Stimulated activated CD4-positive, alpha-beta T cell treated with anti-CD3 and anti-CD28 coated beads, Interleukin-12 subunit alpha, Interleukin-12 subunit beta, amount 100 ng/mL, for 4 hours (primary cell): ENCODE data around the gene RTN4IP1.

Experiments
- DNase-seq: peaks from one replicate; pipeline ENCODE4 v3.0.0-alpha.2; 2020

The RTN4IP1 gene, protein sequence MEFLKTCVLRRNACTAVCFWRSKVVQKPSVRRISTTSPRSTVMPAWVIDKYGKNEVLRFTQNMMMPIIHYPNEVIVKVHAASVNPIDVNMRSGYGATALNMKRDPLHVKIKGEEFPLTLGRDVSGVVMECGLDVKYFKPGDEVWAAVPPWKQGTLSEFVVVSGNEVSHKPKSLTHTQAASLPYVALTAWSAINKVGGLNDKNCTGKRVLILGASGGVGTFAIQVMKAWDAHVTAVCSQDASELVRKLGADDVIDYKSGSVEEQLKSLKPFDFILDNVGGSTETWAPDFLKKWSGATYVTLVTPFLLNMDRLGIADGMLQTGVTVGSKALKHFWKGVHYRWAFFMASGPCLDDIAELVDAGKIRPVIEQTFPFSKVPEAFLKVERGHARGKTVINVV

DNA sequence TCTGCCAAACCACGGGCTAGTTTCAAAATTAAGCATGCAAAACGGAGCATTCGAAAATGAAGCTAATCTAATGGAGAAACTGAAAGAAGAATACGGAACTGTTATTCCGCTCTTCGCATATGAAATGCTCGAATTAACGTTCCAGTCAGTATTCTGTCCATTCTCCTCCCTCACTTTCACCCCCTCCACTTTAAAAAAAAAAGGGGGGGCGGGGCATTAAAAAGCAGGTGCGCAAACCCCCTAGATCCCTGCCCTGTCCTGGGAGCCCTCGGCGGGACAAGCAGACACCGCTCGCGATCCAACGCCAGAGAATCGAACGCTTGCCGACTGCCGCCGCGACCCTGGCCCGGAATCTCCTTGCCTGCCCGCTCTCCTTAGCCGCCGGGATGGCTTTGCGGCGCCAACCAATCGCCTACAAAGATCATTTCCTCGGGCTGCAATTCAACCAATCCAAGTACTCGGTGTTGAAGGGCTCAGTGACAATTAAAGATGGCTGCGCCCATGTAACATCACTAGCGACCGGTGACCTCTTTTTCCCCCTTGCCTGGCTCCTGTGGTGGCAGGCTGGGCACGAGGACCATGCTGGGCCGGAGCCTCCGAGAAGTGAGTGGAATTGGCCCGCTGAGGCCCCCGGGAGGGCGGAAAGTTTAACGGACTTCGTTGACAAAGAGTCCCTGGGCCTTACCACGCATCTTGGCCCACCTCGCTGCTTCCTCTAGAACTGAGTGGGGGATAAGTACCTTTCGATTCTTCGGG, at the start of gene RTN4IP1, which contains the start of gene QRSL1:
Gene RTN4IP1 (minus strand): TSS at position 396 of the 756 bp plus-strand sequence. CDS start 477 bp downstream, outside the sequence.
Gene QRSL1 (plus strand): TSS at position 476 of the 756 bp plus-strand sequence. CDS start 104 bp downstream, at position 580.
- DNase-seq, result peak; percentile 72

DNA sequence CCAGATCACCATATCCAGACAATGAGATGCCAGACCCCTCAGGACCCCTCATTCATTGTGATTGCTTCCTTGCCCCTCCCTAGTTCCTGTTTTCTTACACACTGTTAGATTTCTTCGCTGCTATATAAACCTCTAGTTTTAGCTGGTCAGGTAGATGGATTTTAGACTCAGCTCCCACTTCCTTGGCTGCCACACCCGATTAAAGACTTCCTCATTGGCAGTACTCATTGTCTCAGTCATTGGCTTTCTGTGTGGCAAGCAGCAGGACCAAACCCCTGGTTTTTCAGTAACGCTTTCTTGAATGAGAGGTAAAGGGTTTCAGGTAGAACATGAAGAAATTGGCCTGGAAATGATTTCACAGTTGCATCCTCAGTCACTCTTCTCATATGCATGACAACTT, 48.0 kb upstream of the RTN4IP1 start:
- DNase-seq, result no peak

GRCh38 chr6:106674541-106675229, 45.4 kb upstream of the RTN4IP1 start:
- DNase-seq, result no peak

DNA sequence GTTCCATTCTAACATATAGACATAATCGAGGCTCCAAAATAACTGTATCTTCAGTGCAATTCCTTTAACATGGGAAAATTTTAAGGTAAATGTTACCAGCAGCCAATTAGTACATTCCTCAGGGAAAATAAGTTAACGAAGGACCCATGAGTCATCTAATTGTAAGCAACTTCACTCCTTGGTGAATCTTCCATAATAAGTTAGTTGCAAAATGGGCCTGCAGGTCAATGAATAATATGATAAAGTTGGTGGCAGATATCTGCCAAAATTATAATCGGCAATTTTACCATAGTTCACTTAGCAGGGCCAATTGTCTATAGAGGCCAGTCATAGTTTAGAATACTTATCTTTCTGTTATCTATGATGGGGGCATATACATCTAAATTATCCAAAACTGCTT, 42.4 kb upstream of the RTN4IP1 start:
- no peak for DNase-seq

DNA sequence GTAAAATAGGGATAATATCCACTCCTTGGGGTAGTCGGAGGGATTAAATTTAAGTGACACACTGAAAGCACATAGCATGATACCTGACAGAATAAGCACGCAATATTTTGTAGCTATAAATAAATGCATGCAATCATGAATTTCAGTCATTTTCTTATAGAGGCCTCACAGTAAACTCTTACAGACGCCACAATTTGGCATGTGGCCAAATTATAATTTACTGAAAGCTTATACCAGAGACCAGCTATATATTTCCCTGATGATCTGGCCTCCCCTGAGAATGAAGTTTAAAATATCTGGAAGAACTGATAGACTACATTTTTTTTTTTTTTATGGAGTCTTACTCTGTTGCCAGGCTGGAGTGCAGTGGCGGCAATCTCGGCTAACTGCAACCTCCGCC, 40.9 kb upstream of the RTN4IP1 start:
- no peak for DNase-seq

DNA sequence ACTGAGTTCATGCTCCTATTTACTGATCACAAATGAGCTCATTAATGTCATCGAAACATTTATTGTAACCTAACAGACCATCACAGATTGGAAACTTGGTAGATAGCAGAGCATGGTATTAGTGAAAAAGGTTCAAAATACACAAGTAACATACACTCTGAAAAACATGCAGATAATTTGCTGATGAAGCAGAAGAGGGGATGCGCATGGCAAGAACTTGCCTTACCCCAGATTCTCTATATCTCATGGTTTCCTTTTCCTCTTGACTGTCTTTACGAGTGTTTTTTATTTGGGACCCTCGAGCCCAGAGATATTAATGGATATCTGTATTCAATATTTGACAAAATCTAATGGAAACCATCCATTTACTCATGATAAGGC, 37.7 kb upstream of the RTN4IP1 start:
- DNase-seq, result no peak

- DNase-seq, result no peak
These were observed 37.2 kb upstream of the RTN4IP1 start for GRCh38 chr6:106666282-106667021.

DNA sequence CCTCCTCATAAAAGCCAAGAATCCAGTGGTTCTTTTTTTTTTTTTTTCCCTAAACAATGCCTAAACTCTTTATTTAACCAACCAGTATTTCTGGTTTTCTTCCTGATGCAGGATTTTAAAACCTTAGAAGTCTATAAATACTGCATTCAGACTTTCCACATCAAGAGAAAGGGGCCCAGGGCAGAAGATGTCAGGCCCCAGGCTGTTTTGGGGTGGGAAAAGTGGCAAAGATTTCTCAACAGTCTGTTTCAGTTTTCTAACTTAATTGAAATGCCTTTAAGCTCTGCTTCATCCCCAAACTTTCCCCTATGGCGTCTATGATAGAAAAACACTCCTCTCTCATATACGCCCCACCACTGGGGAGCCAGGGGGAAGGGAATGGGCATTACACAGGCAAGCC, 33.2 kb upstream of the RTN4IP1 start:
- DNase-seq, result no peak

DNA sequence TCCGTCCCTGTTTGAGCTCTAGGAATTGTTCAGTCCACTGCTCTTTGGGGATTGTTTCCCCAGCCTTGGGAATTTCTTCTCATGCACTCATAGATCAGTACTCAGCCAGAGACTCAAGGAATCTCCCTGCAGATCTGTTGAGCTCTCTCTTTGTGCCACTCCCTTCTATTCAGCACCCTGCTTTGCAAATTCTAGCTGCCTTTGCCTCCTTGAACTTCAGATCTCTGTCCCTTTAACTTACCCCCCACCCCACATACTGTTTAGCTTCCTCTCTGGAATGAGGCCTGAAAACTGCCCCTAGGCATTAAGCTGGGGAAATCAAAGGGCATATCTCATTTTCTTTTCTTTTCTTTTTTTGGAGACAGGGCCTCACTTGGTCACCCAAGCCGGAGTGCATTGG, 30.6 kb upstream of the RTN4IP1 start:
- DNase-seq, result no peak

GRCh38 chr6:106658469-106658868, 29.2 kb upstream of the RTN4IP1 start:
- DNase-seq, result no peak

DNA sequence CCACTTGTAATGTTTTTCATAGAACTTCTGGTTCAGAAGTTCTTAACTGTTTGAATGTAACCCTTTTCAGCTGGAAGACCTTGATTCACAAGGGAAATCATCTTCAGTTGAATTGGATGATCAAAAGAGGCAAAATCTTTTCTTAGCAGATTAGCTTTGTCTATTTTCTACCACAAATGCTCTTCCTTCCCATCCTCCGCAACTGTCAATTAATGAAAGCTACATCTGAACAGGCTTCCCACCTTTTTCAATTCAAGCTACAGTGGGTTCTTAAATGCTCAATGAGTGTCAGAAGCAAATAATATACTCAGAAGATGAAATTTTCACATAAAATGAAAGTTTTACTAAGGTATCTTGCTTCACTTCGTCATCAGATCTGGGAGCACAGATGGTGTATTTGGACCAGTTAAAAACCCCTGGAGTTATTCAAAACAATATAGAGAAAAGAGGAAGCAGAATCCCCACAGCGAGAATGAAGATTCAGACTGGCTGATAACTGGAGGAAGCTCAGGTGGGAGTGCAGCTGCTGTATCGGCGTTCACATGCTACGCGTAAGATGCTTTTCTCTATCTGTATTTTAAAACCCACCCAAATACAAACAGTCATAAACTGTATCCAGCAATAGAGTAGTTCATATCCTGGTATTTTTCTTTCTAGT, 19.5 kb upstream of the RTN4IP1 start:
- no peak for DNase-seq

GRCh38 chr6:106643061-106643460, 13.8 kb upstream of the RTN4IP1 start:
- DNase-seq, result no peak

GRCh38 chr6:106642476-106642875, 13.2 kb upstream of the RTN4IP1 start:
- no peak for DNase-seq

GRCh38 chr6:106639812-106640211, 10.5 kb upstream of the RTN4IP1 start:
- no peak for DNase-seq

DNA sequence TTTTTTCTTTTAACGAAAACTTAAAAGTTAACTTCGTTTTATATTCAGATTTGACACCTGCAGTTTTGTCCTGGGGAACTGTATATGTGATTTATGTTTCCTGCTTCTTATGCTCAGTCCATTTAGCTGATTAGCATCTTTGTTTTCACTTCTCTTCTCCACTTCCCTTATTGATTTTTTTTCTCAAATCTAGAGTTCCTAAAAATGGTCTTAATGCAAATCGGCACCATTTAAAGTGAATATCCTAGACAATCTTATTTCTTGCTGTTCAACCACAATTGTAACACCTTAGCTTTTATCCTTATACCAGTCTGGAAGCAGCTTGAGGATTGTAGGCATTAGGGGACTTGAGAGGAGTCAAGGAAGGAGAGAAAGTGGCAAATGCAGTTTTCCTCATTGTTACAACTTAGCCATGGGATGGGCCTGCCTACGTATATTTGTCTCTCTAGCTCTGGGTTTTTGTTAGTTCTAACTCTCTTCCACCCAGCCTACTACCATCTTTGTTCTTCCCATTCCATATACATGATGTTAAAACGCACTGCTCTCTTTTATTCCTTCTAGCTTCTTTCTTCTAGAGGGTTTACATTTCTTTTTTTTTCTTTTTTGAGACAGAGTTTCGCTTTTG, 8.5 kb upstream of the RTN4IP1 start:
- DNase-seq, result no peak

GRCh38 chr6:106637051-106637716, 7.9 kb upstream of the RTN4IP1 start:
- no peak for DNase-seq

- DNase-seq, result no peak
These were observed 5.3 kb upstream of the RTN4IP1 start for GRCh38 chr6:106634565-106634964.

GRCh38 chr6:106631346-106631745, 2.0 kb upstream of the RTN4IP1 start:
- no peak for DNase-seq

- no peak for DNase-seq
These were observed 1.1 kb upstream of the RTN4IP1 start for GRCh38 chr6:106630366-106630765.

- no peak for DNase-seq
These were observed 513 bp upstream of the RTN4IP1 start for GRCh38 chr6:106629859-106630163.

GRCh38 chr6:106628658-106629102, 618 bp downstream of the RTN4IP1 start:
- DNase-seq, result no peak
